GM23248 (cell line): ENCODE results near the gene KCND3. TPM values are rescaled to one million over a fixed set of nuclear protein-coding genes. Genes with fewer than 3 reads are reported as not detected.

Experiments
- DNase-seq: peaks from one replicate; pipeline ENCODE4 v3.0.0-alpha.2; 2015
- H2AFZ ChIP-seq: fragments of 200-600 bp; sonication (generic); 2 replicates; pipeline ENCODE4 v1.6.1; 2016; ENCODE audit warnings: antibody characterized with exemption
- H3F3A ChIP-seq: fragments of 200-600 bp; sonication (generic); 2 replicates; pipeline ENCODE4 v1.6.1; 2016; ENCODE audit warnings: mild to moderate bottlenecking, antibody characterized with exemption, mixed run types; ENCODE audit not compliant: insufficient read depth
- H3K27ac ChIP-seq: fragments of 200-600 bp; sonication (generic); 2 replicates; pipeline ENCODE4 v1.5.1; 2016; ENCODE audit warnings: mild to moderate bottlenecking
- H3K27me3 ChIP-seq: fragments of 200-600 bp; sonication (generic); replicated peaks from 2 replicates; pipeline ENCODE4 v1.6.1; 2016; ENCODE audit warnings: mild to moderate bottlenecking; ENCODE audit not compliant: insufficient read depth
- H3K36me3 ChIP-seq: fragments of 200-600 bp; sonication (generic); 2 replicates; pipeline ENCODE4 v1.6.1; 2016; ENCODE audit warnings: low read depth, mild to moderate bottlenecking
- H3K4me1 ChIP-seq: fragments of 200-600 bp; sonication (generic); 2 replicates; pipeline ENCODE4 v1.6.1; 2016; ENCODE audit warnings: mild to moderate bottlenecking; ENCODE audit not compliant: insufficient read depth
- H3K4me2 ChIP-seq: fragments of 200-600 bp; sonication (generic); one replicate; pipeline ENCODE4 v1.6.1; 2016; ENCODE audit warnings: mild to moderate bottlenecking; ENCODE audit not compliant: unreplicated experiment
- H3K4me3 ChIP-seq: fragments of 200-600 bp; sonication (generic); 2 replicates; pipeline ENCODE4 v1.5.1; 2016; ENCODE audit warnings: mild to moderate bottlenecking
- H3K79me2 ChIP-seq: fragments of 200-600 bp; sonication (generic); 2 replicates; pipeline ENCODE4 v1.6.1; 2016; ENCODE audit warnings: mild to moderate bottlenecking; ENCODE audit not compliant: insufficient read depth
- H3K9ac ChIP-seq: fragments of 200-600 bp; sonication (generic); 2 replicates; pipeline ENCODE4 v1.6.1; 2016; ENCODE audit warnings: mild to moderate bottlenecking
- H3K9me2 ChIP-seq: fragments of 200-600 bp; sonication (generic); 2 replicates; pipeline ENCODE4 v1.6.1; 2016; ENCODE audit warnings: mixed run types, mild to moderate bottlenecking, moderate library complexity; ENCODE audit not compliant: insufficient read depth
- H3K9me3 ChIP-seq: fragments of 200-600 bp; sonication (generic); one replicate; pipeline ENCODE4 v1.6.1; 2017; ENCODE audit warnings: low read depth
- H4K20me1 ChIP-seq: fragments of 200-600 bp; sonication (generic); 2 replicates; pipeline ENCODE4 v1.6.0; 2016; ENCODE audit not compliant: insufficient read depth
- EZH2 ChIP-seq: fragments of 200-600 bp; sonication (generic); IDR thresholded peaks from 2 replicates; pipeline ENCODE4 v1.6.1; 2018; ENCODE audit warnings: antibody characterized with exemption, mild to moderate bottlenecking; ENCODE audit not compliant: insufficient read depth, poor library complexity, severe bottlenecking
- EZH2phosphoT487 ChIP-seq: fragments of 200-600 bp; sonication (generic); IDR thresholded peaks from 2 replicates; pipeline ENCODE4 v1.6.1; 2018; ENCODE audit warnings: antibody characterized with exemption, moderate library complexity, mild to moderate bottlenecking, low read depth; ENCODE audit not compliant: insufficient read depth
- WGBS, 2 experiments: methylation state at CpG; one replicate each; pipeline ENCODE4 v1.1.6; 2015 to 2017; ENCODE audit warnings: low lambda C conversion rate in 2 of 2, low coverage in 1 of 2; ENCODE audit errors: missing lambda C conversion rate in 2 of 2; 5-methylcytosine and 5-hydroxymethylcytosine counted together
- in situ Hi-C: fragments of 300-500 bp; cut with MboI; formaldehyde crosslinking; loops from 2 replicates; pipeline ENCODE4 v1.15.0; 2020
- polyA plus RNA-seq: library from polyadenylated mRNA; unstranded; fragments of >200 nt; fragmentation: Nextera tagmentation; extraction: Ambion mirVana; gene quantifications from 2 replicates; pipeline ENCODE4 v1.2.1, GENCODE V29; 2016
- total RNA-seq: library from RNA; depleted of rRNA; stranded (reverse); fragments of >200 nt; shearing (Covaris generic); gene quantifications from 2 replicates; pipeline ENCODE4 v1.2.3, GENCODE V29; 2014

KCND3 gene
- total and polyA plus RNA-seq, 2 experiments from 2014 or later = 0.08 to 0.22 TPM

- DNase-seq = no peak
- Histone ChIP-seq H3K4me3 (no peak overlapping the region), H3K9ac (no peak overlapping the region), H3K4me2 (no peak overlapping the region), H3K79me2 (no peaks in the 10 kb centered on the region), H3K27me3 (no peaks in the 10 kb centered on the region; the same call in 1 of the 2 replicates), H3K36me3 (no peaks in the 10 kb centered on the region), H3K4me1 (no peaks in the 10 kb centered on the region), H4K20me1 (no peaks in the 10 kb centered on the region), H3F3A (no peaks in the 10 kb centered on the region), H3K27ac (no peak overlapping the region), H3K9me3 (no peaks in the 10 kb centered on the region), H3K9me2 (no peaks in the 10 kb centered on the region), H2AFZ (no peak overlapping the region)
- in situ Hi-C loops = no loop called here
- WGBS, 2 experiments = 30 to 32% methylated on average over 9 of the region's 9 CpGs
- TF ChIP-seq EZH2phosphoT487 = no peak
- no peak for TF ChIP-seq EZH2
Observed at GRCh38 chr1:111819566-111820263, 169.8 kb downstream of the KCND3 start.

GRCh38 chr1:111818546-111818945 is 170.9 kb downstream of the KCND3 start:
- no peaks in the 10 kb centered on the region for H3K9me2 ChIP-seq
- in situ Hi-C loops = no loop called here
- WGBS, 2 experiments = 20 to 38% methylated on average over 5 of the region's 5 CpGs

GRCh38 chr1:111818081-111818480 is 171.4 kb downstream of the KCND3 start:
- no peaks in the 10 kb centered on the region for H3K4me1 ChIP-seq
- no peak overlapping the region for H3K4me3 ChIP-seq
- in situ Hi-C loops = no loop called here
- H3K9me2 ChIP-seq = no peaks in the 10 kb centered on the region
- H3K27ac ChIP-seq = no peak overlapping the region
- no peak overlapping the region for H2AFZ ChIP-seq
- 16 to 25% methylated on average over 4 of the region's 4 CpGs for WGBS, 2 experiments
- no peak overlapping the region for H3K9ac ChIP-seq
- no peaks in the 10 kb centered on the region for H3K9me3 ChIP-seq
- no peaks in the 10 kb centered on the region for H4K20me1 ChIP-seq
- no peaks in the 10 kb centered on the region for H3K79me2 ChIP-seq
- no peaks in the 10 kb centered on the region for H3F3A ChIP-seq
- H3K4me2 ChIP-seq = no peak overlapping the region
- TF ChIP-seq EZH2phosphoT487 = no peak
- no peak for TF ChIP-seq EZH2
- no peaks in the 10 kb centered on the region for H3K36me3 ChIP-seq
- H3K27me3 ChIP-seq = no peaks in the 10 kb centered on the region; the same call in 1 of the 2 replicates
- no peak for DNase-seq

More at GRCh38 chr1:111818546-111818945, 170.9 kb downstream of the KCND3 start:
- Histone ChIP-seq H3K4me3 (no peak overlapping the region), H3K27ac (no peak overlapping the region), H3K79me2 (no peaks in the 10 kb centered on the region), H3K4me2 (no peak overlapping the region), H3K9me3 (no peaks in the 10 kb centered on the region), H3K36me3 (no peaks in the 10 kb centered on the region), H3F3A (no peaks in the 10 kb centered on the region), H3K9ac (no peak overlapping the region), H2AFZ (no peak overlapping the region), H3K27me3 (no peaks in the 10 kb centered on the region; the same call in 1 of the 2 replicates), H3K4me1 (no peaks in the 10 kb centered on the region), H4K20me1 (no peaks in the 10 kb centered on the region)
- TF ChIP-seq EZH2phosphoT487 (no peak), EZH2 (no peak)
- DNase-seq = no peak

- no peaks in the 10 kb centered on the region for H3K9me2 ChIP-seq
- in situ Hi-C loops = no loop called here
- WGBS, 2 experiments = 56 to 61% methylated on average over 3 of the region's 3 CpGs
- H3K9me3 ChIP-seq = no peaks in the 10 kb centered on the region
- no peak overlapping the region for H3K4me3 ChIP-seq
- H2AFZ ChIP-seq = no peak overlapping the region
- H3K79me2 ChIP-seq = no peaks in the 10 kb centered on the region
- H3K9ac ChIP-seq = no peak overlapping the region
- H3K4me1 ChIP-seq = no peaks in the 10 kb centered on the region
- DNase-seq = no peak
- H3K27me3 ChIP-seq = peaks cover 3% of the 10 kb centered on the region; the same call in 1 of the 2 replicates
- H3F3A ChIP-seq = no peaks in the 10 kb centered on the region
- H3K36me3 ChIP-seq = no peaks in the 10 kb centered on the region
- H3K27ac ChIP-seq = no peak overlapping the region
- TF ChIP-seq EZH2phosphoT487 = no peak
- TF ChIP-seq EZH2 = no peak
- H3K4me2 ChIP-seq = no peak overlapping the region
- no peaks in the 10 kb centered on the region for H4K20me1 ChIP-seq
Observed at GRCh38 chr1:111814642-111815041, 174.8 kb downstream of the KCND3 start.
